ENCODE measurements around the gene UTS2R.
A peak's percentile ranks its signal among the peaks of the same experiment; 100 is the strongest.
"Not testable (repeated sequence)": the region's sequence is repeated elsewhere in the genome, so short reads cannot be mapped to it uniquely, and the experiment has no call there.

UTS2R gene

DNA sequence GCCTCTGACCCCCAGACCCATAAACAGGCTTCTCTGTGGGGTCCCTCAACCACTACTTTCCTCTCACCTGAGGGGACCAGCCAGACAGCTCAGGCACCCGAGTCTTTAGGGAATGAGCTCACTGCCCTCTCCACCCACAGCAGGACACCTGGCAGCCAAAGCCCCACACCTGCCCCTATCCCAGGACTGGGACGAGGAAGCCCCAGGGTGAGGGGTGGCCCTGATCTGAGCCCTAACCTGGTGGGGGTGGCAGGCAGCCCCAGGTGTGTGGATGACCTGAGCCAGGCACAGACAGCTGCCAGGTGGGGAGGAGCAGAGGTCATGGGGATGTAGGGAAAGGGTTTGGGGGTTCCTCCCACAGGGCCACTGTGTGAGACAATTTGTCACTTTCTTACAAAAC lies 14.2 kb upstream of the UTS2R start:
- H3K27me3 ChIP-seq (ENCODE audit: insufficient read depth, low read depth, severe bottlenecking): no peaks in the 10 kb centered on the region
- no peak for DNase-seq
- H3K27ac ChIP-seq: no peak overlapping the region; the same call in 1 of the 2 replicates
- H3K36me3 ChIP-seq: no peaks in the 10 kb centered on the region
- H3K9me3 ChIP-seq (ENCODE audit: severe bottlenecking): no peaks in the 10 kb centered on the region
- no peak overlapping the region for H3K4me3 ChIP-seq (ENCODE audit: low read depth, low read length)
- TF ChIP-seq, protein P1, sequence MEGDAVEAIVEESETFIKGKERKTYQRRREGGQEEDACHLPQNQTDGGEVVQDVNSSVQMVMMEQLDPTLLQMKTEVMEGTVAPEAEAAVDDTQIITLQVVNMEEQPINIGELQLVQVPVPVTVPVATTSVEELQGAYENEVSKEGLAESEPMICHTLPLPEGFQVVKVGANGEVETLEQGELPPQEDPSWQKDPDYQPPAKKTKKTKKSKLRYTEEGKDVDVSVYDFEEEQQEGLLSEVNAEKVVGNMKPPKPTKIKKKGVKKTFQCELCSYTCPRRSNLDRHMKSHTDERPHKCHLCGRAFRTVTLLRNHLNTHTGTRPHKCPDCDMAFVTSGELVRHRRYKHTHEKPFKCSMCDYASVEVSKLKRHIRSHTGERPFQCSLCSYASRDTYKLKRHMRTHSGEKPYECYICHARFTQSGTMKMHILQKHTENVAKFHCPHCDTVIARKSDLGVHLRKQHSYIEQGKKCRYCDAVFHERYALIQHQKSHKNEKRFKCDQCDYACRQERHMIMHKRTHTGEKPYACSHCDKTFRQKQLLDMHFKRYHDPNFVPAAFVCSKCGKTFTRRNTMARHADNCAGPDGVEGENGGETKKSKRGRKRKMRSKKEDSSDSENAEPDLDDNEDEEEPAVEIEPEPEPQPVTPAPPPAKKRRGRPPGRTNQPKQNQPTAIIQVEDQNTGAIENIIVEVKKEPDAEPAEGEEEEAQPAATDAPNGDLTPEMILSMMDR (IDR thresholded peaks at IDR 0.05; ENCODE audit: low read depth, low read length): no peak

GRCh38 chr17:82358465-82359350 lies 12.9 kb upstream of the UTS2R start, which contains the start of gene TEX19:
Gene TEX19, plus strand, starts transcription at chr17:82359247. Its CDS starts 2,904 bp downstream, at chr17:82362151.
- peak; percentile 61 for DNase-seq
- H3K27ac ChIP-seq: peak within 1 kb of the TSS; percentile 33

DNA sequence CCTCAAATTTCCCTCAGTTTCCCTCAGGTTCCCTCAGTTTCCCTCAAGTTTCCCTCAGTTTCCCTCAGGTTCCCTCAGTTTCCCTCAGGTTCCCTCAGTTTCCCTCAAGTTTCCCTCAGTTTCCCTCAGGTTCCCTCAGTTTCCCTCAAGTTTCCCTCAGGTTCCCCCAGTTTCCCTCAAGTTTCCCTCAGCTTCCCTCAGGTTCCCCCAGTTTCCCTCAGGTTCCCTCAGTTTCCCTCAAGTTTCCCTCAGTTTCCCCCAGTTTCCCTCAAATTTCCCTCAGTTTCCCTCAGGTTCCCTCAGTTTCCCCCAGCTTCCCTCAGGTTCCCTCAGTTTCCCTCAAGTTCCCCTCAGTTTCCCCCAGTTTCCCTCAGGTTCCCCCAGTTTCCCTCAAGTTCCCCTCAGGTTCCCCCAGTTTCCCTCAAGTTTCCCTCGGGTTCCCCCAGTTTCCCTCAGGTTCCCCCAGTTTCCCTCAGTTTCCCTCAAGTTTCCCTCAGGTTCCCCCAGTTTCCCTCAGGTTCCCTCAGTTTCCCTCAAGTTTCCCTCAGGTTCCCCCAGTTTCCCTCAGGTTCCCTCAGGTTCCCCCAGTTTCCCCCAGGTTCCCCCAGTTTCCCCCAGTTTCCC lies 12.0 kb upstream of the UTS2R start:
- H3K9me3 ChIP-seq (ENCODE audit: severe bottlenecking); H3K27me3 ChIP-seq (ENCODE audit: insufficient read depth, low read depth, severe bottlenecking); H3K36me3 ChIP-seq; H3K27ac ChIP-seq; DNase-seq; H3K4me3 ChIP-seq (ENCODE audit: low read depth, low read length): not testable (repeated sequence)

More at GRCh38 chr17:82358465-82359350, 12.9 kb upstream of the UTS2R start, which contains the start of gene TEX19:
- Histone ChIP-seq H3K4me3 (ENCODE audit: low read depth, low read length) (no peak within 1 kb of the TSS), H3K9me3 (ENCODE audit: severe bottlenecking) (no peaks in the 10 kb centered on the region), H3K27me3 (ENCODE audit: insufficient read depth, low read depth, severe bottlenecking) (no peaks in the 10 kb centered on the region), H3K36me3 (no peaks in the 10 kb centered on the region)
- TF ChIP-seq, protein P1 (IDR thresholded peaks at IDR 0.05; ENCODE audit: low read depth, low read length): peak; percentile 39

- Histone ChIP-seq H3K36me3 (no peaks in the 10 kb centered on the region), H3K27ac (no peak overlapping the region), H3K4me3 (ENCODE audit: low read depth, low read length) (no peak overlapping the region), H3K9me3 (ENCODE audit: severe bottlenecking) (no peaks in the 10 kb centered on the region), H3K27me3 (ENCODE audit: insufficient read depth, low read depth, severe bottlenecking) (no peaks in the 10 kb centered on the region)
- no peak for DNase-seq
- TF ChIP-seq, protein P1 (IDR thresholded peaks at IDR 0.05; ENCODE audit: low read depth, low read length): no peak
Measured at GRCh38 chr17:82361885-82362633, 9.5 kb upstream of the UTS2R start.

GRCh38 chr17:82365606-82366295 lies 5.8 kb upstream of the UTS2R start:
- TF ChIP-seq, protein P1 (IDR thresholded peaks at IDR 0.05; ENCODE audit: low read depth, low read length): no peak
- peak overlapping the region; percentile 37 for H3K27ac ChIP-seq
- peak; percentile 69 for DNase-seq
- no peaks in the 10 kb centered on the region for H3K27me3 ChIP-seq (ENCODE audit: insufficient read depth, low read depth, severe bottlenecking)
- no peak overlapping the region for H3K4me3 ChIP-seq (ENCODE audit: low read depth, low read length)
- H3K36me3 ChIP-seq: no peaks in the 10 kb centered on the region
- H3K9me3 ChIP-seq (ENCODE audit: severe bottlenecking): no peaks in the 10 kb centered on the region

Data from WERI-Rb-1 (cell line).